Calu3 (cell line): Measurements from ENCODE around the gene TEX14. TPM values are rescaled to one million over a fixed set of nuclear protein-coding genes. Genes with fewer than 3 reads are reported as not detected.

Experiments used
- BruUV-seq: library from RNA; stranded (reverse); fragments of 400-500 nt; replicated peaks from 2 replicates; lab custom pipeline; 2021; lab: Mats Ljungman, UMichigan
- CTCF ChIA-PET: fragments of 300-600 bp; sonication (Branson Sonifier 250); formaldehyde crosslinking; loops from one replicate; lab custom pipeline; 2022; ENCODE audit warnings: antibody characterized with exemption; lab: Charles Lee
- DNase-seq: peaks from one replicate; pipeline ENCODE4 v3.0.0; 2022
- H3K27ac Mint-ChIP-seq: one replicate; pipeline ENCODE4 v1.8.0; 2022; ENCODE audit warnings: mixed read lengths; ENCODE audit not compliant: unreplicated experiment
- H3K27me3 Mint-ChIP-seq: one replicate; pipeline ENCODE4 v1.8.0; 2022; ENCODE audit warnings: mixed read lengths; ENCODE audit not compliant: unreplicated experiment
- H3K36me3 Mint-ChIP-seq: one replicate; pipeline ENCODE4 v1.8.0; 2022; ENCODE audit warnings: mild to moderate bottlenecking, moderate library complexity, mixed read lengths; ENCODE audit not compliant: insufficient read depth, unreplicated experiment
- H3K4me1 Mint-ChIP-seq: one replicate; pipeline ENCODE4 v1.8.0; 2022; ENCODE audit warnings: mild to moderate bottlenecking, low read depth, mixed read lengths; ENCODE audit not compliant: unreplicated experiment
- H3K4me3 Mint-ChIP-seq: one replicate; pipeline ENCODE4 v1.8.0; 2022; ENCODE audit warnings: mild to moderate bottlenecking, low read depth, moderate library complexity, mixed read lengths; ENCODE audit not compliant: unreplicated experiment
- H3K9me3 Mint-ChIP-seq: one replicate; pipeline ENCODE4 v1.8.0; 2022; ENCODE audit warnings: low read depth, mixed read lengths; ENCODE audit not compliant: unreplicated experiment
- intact Hi-C: fragments of 100-400 bp; cut with micrococcal nuclease; formaldehyde crosslinking; loops from one replicate; pipeline ENCODE4 v1.10.0; 2022; ENCODE audit not compliant: unreplicated experiment
- total RNA-seq: library from RNA; stranded (reverse); gene quantifications from 2 replicates; pipeline ENCODE4 v1.2.3, GENCODE V29; 2022
- TF ChIP-seq, protein P1 (sequence below): fragments of 200-600 bp; IDR thresholded peaks from one replicate; pipeline ENCODE4 v1.8.0; 2022; ENCODE audit warnings: antibody characterized with exemption; ENCODE audit not compliant: unreplicated experiment

Gene TEX14
- total RNA-seq, 1 experiment from 2014 or later, result 0.07 TPM

DNA sequence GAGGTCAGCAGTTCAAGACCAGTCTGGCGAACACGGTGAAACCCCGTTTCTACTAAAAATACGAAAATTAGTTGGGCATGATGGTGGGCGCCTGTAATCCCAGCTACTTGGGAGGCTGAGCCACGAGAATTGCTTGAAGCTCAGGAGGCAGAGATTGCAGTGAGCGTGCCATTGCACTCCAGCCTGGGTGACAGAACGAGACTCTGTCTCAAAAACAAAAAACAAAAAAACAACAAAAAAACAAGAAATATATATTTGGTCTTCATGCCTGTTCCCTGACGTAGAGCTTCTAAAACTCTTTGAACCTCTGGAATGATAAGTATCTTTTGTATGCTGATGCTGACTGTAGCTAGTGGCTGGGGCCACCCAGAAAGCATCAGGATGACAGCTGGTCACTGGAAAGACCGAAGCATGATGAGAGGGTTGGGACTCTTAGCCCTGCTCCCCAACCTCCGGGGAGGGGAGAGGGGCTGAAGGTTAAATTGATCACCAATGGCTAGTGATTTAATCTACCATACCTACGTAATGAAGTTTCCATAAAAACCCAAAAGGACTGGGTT, 54.8 kb downstream of the TEX14 start:
- CTCF ChIA-PET, result no interaction called here

GRCh38 chr17:58632324-58633314, 59.2 kb downstream of the TEX14 start:
- TSS peak; percentile 98 for BruUV-seq
- TF ChIP-seq, protein P1, sequence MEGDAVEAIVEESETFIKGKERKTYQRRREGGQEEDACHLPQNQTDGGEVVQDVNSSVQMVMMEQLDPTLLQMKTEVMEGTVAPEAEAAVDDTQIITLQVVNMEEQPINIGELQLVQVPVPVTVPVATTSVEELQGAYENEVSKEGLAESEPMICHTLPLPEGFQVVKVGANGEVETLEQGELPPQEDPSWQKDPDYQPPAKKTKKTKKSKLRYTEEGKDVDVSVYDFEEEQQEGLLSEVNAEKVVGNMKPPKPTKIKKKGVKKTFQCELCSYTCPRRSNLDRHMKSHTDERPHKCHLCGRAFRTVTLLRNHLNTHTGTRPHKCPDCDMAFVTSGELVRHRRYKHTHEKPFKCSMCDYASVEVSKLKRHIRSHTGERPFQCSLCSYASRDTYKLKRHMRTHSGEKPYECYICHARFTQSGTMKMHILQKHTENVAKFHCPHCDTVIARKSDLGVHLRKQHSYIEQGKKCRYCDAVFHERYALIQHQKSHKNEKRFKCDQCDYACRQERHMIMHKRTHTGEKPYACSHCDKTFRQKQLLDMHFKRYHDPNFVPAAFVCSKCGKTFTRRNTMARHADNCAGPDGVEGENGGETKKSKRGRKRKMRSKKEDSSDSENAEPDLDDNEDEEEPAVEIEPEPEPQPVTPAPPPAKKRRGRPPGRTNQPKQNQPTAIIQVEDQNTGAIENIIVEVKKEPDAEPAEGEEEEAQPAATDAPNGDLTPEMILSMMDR, result no peak
- Mint-ChIP-seq H3K9me3 (no peaks in the 10 kb centered on the region), H3K36me3 (peaks cover 5% of the 10 kb centered on the region), H3K4me1 (no peaks in the 10 kb centered on the region), H3K4me3 (peak overlapping the region; percentile 43), H3K27me3 (no peaks in the 10 kb centered on the region), H3K27ac (peak overlapping the region; percentile 93)
- CTCF ChIA-PET, result interaction anchor here (0.5 to 1.3 kb wide), 5 partner anchors 10 to 115 kb away, joined by 3 to 4 read pairs (median 3); no protein-coding TSS in a partner anchor
- intact Hi-C loops, result loop anchor here (5.0 kb wide), 1 partner anchor 115 kb away; no protein-coding TSS in a partner anchor
- no peak for DNase-seq

More for the DNA sequence above, 54.8 kb downstream of the TEX14 start:
- no peak overlapping the region for H3K4me3 Mint-ChIP-seq
- intact Hi-C loops, result no loop called here
- DNase-seq, result no peak
- TF ChIP-seq, protein P1, result no peak
- peaks cover 5% of the 10 kb centered on the region for H3K36me3 Mint-ChIP-seq
- no TSS peak for BruUV-seq
- no peaks in the 10 kb centered on the region for H3K4me1 Mint-ChIP-seq
- H3K27ac Mint-ChIP-seq, result no peak overlapping the region
- H3K27me3 Mint-ChIP-seq, result no peaks in the 10 kb centered on the region
- no peaks in the 10 kb centered on the region for H3K9me3 Mint-ChIP-seq

DNA sequence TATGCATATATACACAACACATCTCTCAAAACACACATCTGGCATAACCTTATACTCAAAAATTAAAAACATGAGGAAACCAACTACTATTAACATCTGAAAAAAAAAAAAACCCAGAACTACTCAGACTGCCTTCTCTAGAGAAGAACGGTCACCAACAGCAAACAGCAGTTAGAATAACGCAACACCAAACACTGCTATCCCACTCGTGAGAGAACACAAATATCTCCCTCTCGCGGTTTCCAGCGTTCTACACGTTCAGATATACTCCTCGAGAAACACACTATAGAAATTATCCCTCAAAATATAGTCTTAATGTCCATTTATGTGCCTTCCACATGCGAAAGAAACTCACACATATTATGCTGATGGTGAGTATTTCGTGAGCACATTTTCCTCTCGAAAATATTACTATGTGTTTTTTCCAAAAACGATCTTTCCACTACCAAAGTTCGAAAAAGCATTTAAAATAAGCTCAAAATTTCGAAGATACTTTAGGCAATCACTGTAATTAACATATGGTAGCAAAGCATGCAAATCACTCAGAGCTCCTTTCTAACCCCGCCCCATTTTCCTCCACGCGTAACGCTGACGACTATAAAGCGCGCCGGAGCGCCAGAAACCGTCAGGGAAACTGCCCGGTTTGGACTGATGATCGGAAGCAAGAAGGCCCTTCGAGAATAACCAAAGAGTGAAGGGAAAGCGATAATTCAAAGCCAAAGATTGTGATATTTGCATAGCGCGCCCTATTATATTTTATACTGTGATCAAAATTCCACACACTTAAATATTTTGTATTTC, 60.1 kb downstream of the TEX14 start:
- TF ChIP-seq, protein P1, result no peak
- CTCF ChIA-PET, result interaction anchor here (0.5 to 1.3 kb wide), 7 partner anchors 8 to 114 kb away, joined by 3 to 4 read pairs (median 3); no protein-coding TSS in a partner anchor
- Mint-ChIP-seq H3K4me3 (no peak overlapping the region), H3K27ac (no peak overlapping the region), H3K27me3 (no peaks in the 10 kb centered on the region), H3K36me3 (peaks cover 5% of the 10 kb centered on the region), H3K9me3 (no peaks in the 10 kb centered on the region), H3K4me1 (no peaks in the 10 kb centered on the region)
- TSS peak; percentile 98 for BruUV-seq
- intact Hi-C loops, result loop anchor here (5.0 kb wide), 1 partner anchor 114 kb away; no protein-coding TSS in a partner anchor
- DNase-seq, result peak; percentile 84
